Suprapubic skin (tissue), 4 donors: ENCODE data around the gene TOX3.

Source experiments
- POLR2A ChIP-seq, 2 donors: fragments of 450-650 bp; IDR thresholded peaks; one replicate each; pipeline ENCODE4 v1.6.1; 2017; ENCODE audit warnings: antibody characterized with exemption in 2 of 2, mild to moderate bottlenecking in 2 of 2, moderate library complexity in 2 of 2
- POLR2AphosphoS5 ChIP-seq, 3 donors: sonication (generic); formaldehyde crosslinking; IDR thresholded peaks; one replicate each; pipeline ENCODE4 v1.6.1; 2017; ENCODE audit warnings: antibody characterized with exemption in 3 of 3
- TF ChIP-seq, protein P1 (sequence below), 2 donors: fragments of 200-600 bp in 1 of 2; fragments of 450-650 bp in 1 of 2; sonication (generic) in 1 of 2; IDR thresholded peaks; one replicate each; pipeline ENCODE4 v1.5.1; 2016 to 2019; ENCODE audit warnings: antibody characterized with exemption in 2 of 2, mild to moderate bottlenecking in 1 of 2, moderate library complexity in 1 of 2

DNA sequence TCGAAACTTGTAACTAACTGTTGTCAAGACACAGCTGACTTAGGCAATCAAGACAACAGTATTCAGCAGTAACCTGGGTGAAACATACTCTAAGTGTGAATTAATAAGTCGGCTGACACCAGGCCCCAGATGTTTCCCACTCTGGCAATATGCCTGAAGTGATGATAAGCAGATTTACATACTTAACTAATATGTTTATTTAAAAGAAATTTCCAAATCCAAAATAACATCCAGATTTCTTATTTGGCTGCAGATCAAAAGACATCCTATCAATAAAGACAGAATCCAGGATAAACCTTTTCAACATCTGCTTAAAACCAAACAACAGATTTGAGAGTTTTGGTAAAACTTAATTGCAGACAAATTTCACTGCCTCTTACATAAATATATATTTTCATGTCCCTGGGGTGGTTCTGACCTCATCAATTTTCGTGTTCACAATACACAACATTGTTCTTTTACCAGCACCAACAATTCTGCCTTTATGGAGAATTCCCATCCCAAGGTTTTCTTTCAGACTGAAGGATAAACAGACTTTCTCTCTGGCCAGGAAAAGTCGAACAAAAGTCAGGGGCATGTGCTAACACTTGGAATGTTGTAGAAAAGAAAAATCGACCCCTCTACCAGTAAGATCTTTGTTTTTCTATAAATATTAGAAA, 45.1 kb upstream of the TOX3 start:
- TF ChIP-seq, protein P1, sequence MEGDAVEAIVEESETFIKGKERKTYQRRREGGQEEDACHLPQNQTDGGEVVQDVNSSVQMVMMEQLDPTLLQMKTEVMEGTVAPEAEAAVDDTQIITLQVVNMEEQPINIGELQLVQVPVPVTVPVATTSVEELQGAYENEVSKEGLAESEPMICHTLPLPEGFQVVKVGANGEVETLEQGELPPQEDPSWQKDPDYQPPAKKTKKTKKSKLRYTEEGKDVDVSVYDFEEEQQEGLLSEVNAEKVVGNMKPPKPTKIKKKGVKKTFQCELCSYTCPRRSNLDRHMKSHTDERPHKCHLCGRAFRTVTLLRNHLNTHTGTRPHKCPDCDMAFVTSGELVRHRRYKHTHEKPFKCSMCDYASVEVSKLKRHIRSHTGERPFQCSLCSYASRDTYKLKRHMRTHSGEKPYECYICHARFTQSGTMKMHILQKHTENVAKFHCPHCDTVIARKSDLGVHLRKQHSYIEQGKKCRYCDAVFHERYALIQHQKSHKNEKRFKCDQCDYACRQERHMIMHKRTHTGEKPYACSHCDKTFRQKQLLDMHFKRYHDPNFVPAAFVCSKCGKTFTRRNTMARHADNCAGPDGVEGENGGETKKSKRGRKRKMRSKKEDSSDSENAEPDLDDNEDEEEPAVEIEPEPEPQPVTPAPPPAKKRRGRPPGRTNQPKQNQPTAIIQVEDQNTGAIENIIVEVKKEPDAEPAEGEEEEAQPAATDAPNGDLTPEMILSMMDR (IDR thresholded peaks at IDR 0.05) = no peak
- TF ChIP-seq POLR2AphosphoS5 (IDR thresholded peaks at IDR 0.05) (no peak), POLR2A (IDR thresholded peaks at IDR 0.05) (no peak)
